Keratinocyte (primary cell): ENCODE results near the gene REL. TPM values are rescaled to one million over a fixed set of nuclear protein-coding genes. Genes with fewer than 3 reads are reported as not detected.

Experiments
- DNase-seq: peaks from one replicate; pipeline ENCODE4 v3.0.0-alpha.2; 2011; ENCODE audit warnings: low read depth, missing footprints, low spot score
- FAIRE-seq: peaks from 2 replicates; lab custom pipeline; 2011; peaks lifted over from hg19 to GRCh38; lab: Jason Lieb, UNC
- H2AFZ ChIP-seq: 2 replicates; pipeline ENCODE4 v1.6.0; 2012; ENCODE audit warnings: low read length, control low read depth, inconsistent platforms; ENCODE audit not compliant: control insufficient read depth
- H3K27ac ChIP-seq: 2 replicates; pipeline ENCODE4 v1.5.1; 2011; ENCODE audit warnings: low read length; ENCODE audit not compliant: control insufficient read depth, insufficient read depth
- H3K27me3 ChIP-seq: 3 replicates; pipeline ENCODE4 v1.6.0; 2011; ENCODE audit warnings: low read length; ENCODE audit not compliant: control insufficient read depth, insufficient read depth; ENCODE audit errors: extremely low read depth
- H3K36me3 ChIP-seq, 2 experiments: 2 replicates in 1 of 2; 3 replicates in 1 of 2; pipeline ENCODE4 v1.5.1; 2011; ENCODE audit warnings: low read length in 2 of 2, mild to moderate bottlenecking in 1 of 2; ENCODE audit not compliant: control insufficient read depth in 2 of 2, insufficient read depth in 2 of 2; ENCODE audit errors: extremely low read depth in 1 of 2
- H3K4me1 ChIP-seq: 3 replicates; pipeline ENCODE4 v1.5.1; 2011; ENCODE audit warnings: low read length; ENCODE audit not compliant: control insufficient read depth, insufficient read depth; ENCODE audit errors: extremely low read depth
- H3K4me2 ChIP-seq: 3 replicates; pipeline ENCODE4 v1.6.0; 2011; ENCODE audit warnings: low read depth, low read length; ENCODE audit not compliant: control insufficient read depth, insufficient read depth; ENCODE audit errors: extremely low read depth
- H3K4me3 ChIP-seq, 3 experiments: fragments of 200-600 bp in 1 of 3; sonication (generic) in 1 of 3; 2 replicates in 2 of 3; 3 replicates in 1 of 3; pipeline ENCODE4 v1.5.1; 2011 to 2016; ENCODE audit warnings: low read length in 3 of 3, mild to moderate bottlenecking in 3 of 3, control low read depth in 2 of 3, inconsistent platforms in 1 of 3, low read depth in 1 of 3, mixed read lengths in 1 of 3, mixed run types in 1 of 3, moderate library complexity in 1 of 3; ENCODE audit not compliant: control insufficient read depth in 2 of 3, insufficient read depth in 2 of 3; ENCODE audit errors: extremely low read depth in 1 of 3
- H3K79me2 ChIP-seq: 2 replicates; pipeline ENCODE4 v1.6.0; 2012; ENCODE audit warnings: low read length; ENCODE audit not compliant: control insufficient read depth, insufficient read depth
- H3K9ac ChIP-seq: 3 replicates; pipeline ENCODE4 v1.6.0; 2011; ENCODE audit warnings: low read length; ENCODE audit not compliant: control insufficient read depth, insufficient read depth; ENCODE audit errors: extremely low read depth
- H3K9me1 ChIP-seq: 3 replicates; pipeline ENCODE4 v1.6.0; 2011; ENCODE audit warnings: low read length; ENCODE audit not compliant: control insufficient read depth, insufficient read depth; ENCODE audit errors: extremely low read depth
- H3K9me3 ChIP-seq: 2 replicates; pipeline ENCODE4 v1.5.1; 2012; ENCODE audit warnings: low read depth, low read length; ENCODE audit not compliant: control insufficient read depth
- H4K20me1 ChIP-seq: 3 replicates; pipeline ENCODE4 v1.6.0; 2011; ENCODE audit warnings: low read length; ENCODE audit not compliant: control insufficient read depth, insufficient read depth; ENCODE audit errors: extremely low read depth
- CTCF ChIP-seq, 3 experiments: IDR thresholded peaks in 1 of 3; conservative IDR thresholded peaks in 1 of 3; optimal IDR thresholded peaks in 1 of 3; 2 replicates in 2 of 3; 3 replicates in 1 of 3; pipeline versions ENCODE3 to v1.5.1; 2011; ENCODE audit warnings: low read length in 3 of 3, mild to moderate bottlenecking in 3 of 3, moderate library complexity in 2 of 3, control low read depth in 1 of 3, inconsistent platforms in 1 of 3; ENCODE audit not compliant: insufficient read depth in 2 of 3; ENCODE audit errors: extremely low read depth in 1 of 3
- EZH2 ChIP-seq: IDR thresholded peaks from one replicate; pipeline ENCODE4 v1.6.1; 2012; ENCODE audit warnings: inconsistent platforms, mild to moderate bottlenecking, low read length, moderate library complexity
- dilution Hi-C: fragments of 300-500 bp; cut with MboI; formaldehyde crosslinking; loops from one replicate; pipeline ENCODE4 v1.7.0; 2020; ENCODE audit warnings: low sequenced_read_pairs; ENCODE audit not compliant: extremely low pct_ligation_motif_present
- polyA plus RNA-seq, 5 experiments: library from polyadenylated mRNA; depleted of rRNA in 3 of 5; stranded (reverse) in 3 of 5; stranded (forward) in 1 of 5; unstranded in 1 of 5; fragments of >200 nt; gene quantifications; 1 replicate in 1 of 5; 2 replicates in 3 of 5; 3 replicates in 1 of 5; pipeline versions ENCODE4 v1.2.1 to v1.2.3, GENCODE V29; 2011 to 2012; ENCODE audit warnings: missing spikeins in 2 of 5, low read depth in 1 of 5, low replicate concordance in 1 of 5

REL gene
- polyA plus RNA-seq, 1 donor (not counting 4 experiments of a cell fraction or from before 2014, with no cell fraction given) = 9.0 TPM

- no peak overlapping the region for H2AFZ ChIP-seq
- no peak for TF ChIP-seq EZH2
- no peak for TF ChIP-seq CTCF (optimal IDR thresholded peaks at IDR 0.05 in 1 of 3, IDR thresholded peaks at IDR 0.05 in 1 of 3, conservative IDR thresholded peaks at IDR 0.05 in 1 of 3; ENCODE audit: extremely low read depth in 1 of 3, insufficient read depth in 2 of 3, low read length in 3 of 3)
- no peak for FAIRE-seq
- H3K79me2 ChIP-seq = no peaks in the 10 kb centered on the region
- H3K9me3 ChIP-seq = no peaks in the 10 kb centered on the region
- no peaks in the 10 kb centered on the region for H4K20me1 ChIP-seq
- dilution Hi-C loops = no loop called here
- H3K4me2 ChIP-seq = no peak overlapping the region
- DNase-seq = no peak
- H3K27me3 ChIP-seq = no peaks in the 10 kb centered on the region
- no peak overlapping the region for H3K4me3 ChIP-seq
- H3K27ac ChIP-seq = peak overlapping the region; percentile 99
- H3K4me1 ChIP-seq = peaks cover 50% of the 10 kb centered on the region
- H3K9me1 ChIP-seq = no peaks in the 10 kb centered on the region
- peak overlapping the region; percentile 71 for H3K9ac ChIP-seq
- no peaks in the 10 kb centered on the region for H3K36me3 ChIP-seq
Observed at GRCh38 chr2:60959501-60959900, 78.1 kb downstream of the REL start.

GRCh38 chr2:60960706-60961105, 79.3 kb downstream of the REL start:
- Histone ChIP-seq H3K9ac (peak overlapping the region; percentile 65), H3K27me3 (no peaks in the 10 kb centered on the region), H3K9me1 (no peaks in the 10 kb centered on the region), H3K36me3 (no peaks in the 10 kb centered on the region), H4K20me1 (no peaks in the 10 kb centered on the region), H3K79me2 (no peaks in the 10 kb centered on the region), H3K27ac (peak overlapping the region; percentile 99), H3K9me3 (no peaks in the 10 kb centered on the region), H3K4me3 (no peak overlapping the region), H3K4me2 (peak overlapping the region; percentile 47), H2AFZ (no peak overlapping the region), H3K4me1 (peaks cover 50% of the 10 kb centered on the region)
- no peak for DNase-seq
- TF ChIP-seq CTCF (optimal IDR thresholded peaks at IDR 0.05 in 1 of 3, IDR thresholded peaks at IDR 0.05 in 1 of 3, conservative IDR thresholded peaks at IDR 0.05 in 1 of 3; ENCODE audit: extremely low read depth in 1 of 3, insufficient read depth in 2 of 3, low read length in 3 of 3) (no peak), EZH2 (no peak)
- FAIRE-seq = no peak
- dilution Hi-C loops = no loop called here
